Loucy (cell line): ENCODE data around the gene ZNF92.
A peak's percentile ranks its signal among the peaks of the same experiment; 100 is the strongest.

Experiments
- H2AFZ ChIP-seq: fragments of 200-600 bp; sonication (generic); 2 replicates; pipeline ENCODE4 v1.6.0; 2016; ENCODE audit warnings: antibody characterized with exemption, mild to moderate bottlenecking, low read length, moderate library complexity
- H3F3A ChIP-seq: fragments of 200-600 bp; 2 replicates; pipeline ENCODE4 v1.6.0; 2016; ENCODE audit warnings: antibody characterized with exemption, low read depth, mild to moderate bottlenecking
- H3K27me3 ChIP-seq: fragments of 200-600 bp; sonication (generic); 2 replicates; pipeline ENCODE4 v1.6.1; 2014; ENCODE audit warnings: low read length, mild to moderate bottlenecking; ENCODE audit not compliant: insufficient read depth, poor library complexity, severe bottlenecking
- H3K36me3 ChIP-seq: fragments of 200-600 bp; sonication (generic); 2 replicates; pipeline ENCODE4 v1.6.1; 2016; ENCODE audit warnings: low read length; ENCODE audit not compliant: insufficient read depth
- H3K4me1 ChIP-seq: fragments of 200-600 bp; sonication (generic); 2 replicates; pipeline ENCODE4 v1.5.1; 2014; ENCODE audit warnings: low read length, mild to moderate bottlenecking; ENCODE audit not compliant: insufficient read depth, poor library complexity, severe bottlenecking
- H3K4me2 ChIP-seq: fragments of 200-600 bp; sonication (generic); 2 replicates; pipeline ENCODE4 v1.6.0; 2014; ENCODE audit warnings: antibody characterized with exemption, low read length, low read depth, mild to moderate bottlenecking; ENCODE audit not compliant: poor library complexity, severe bottlenecking
- H3K4me3 ChIP-seq: fragments of 200-600 bp; sonication (generic); 2 replicates; pipeline ENCODE4 v1.5.1; 2014; ENCODE audit warnings: low read length, mild to moderate bottlenecking, mixed read lengths; ENCODE audit not compliant: poor library complexity, severe bottlenecking
- H3K79me2 ChIP-seq: fragments of 200-600 bp; sonication (generic); 2 replicates; pipeline ENCODE4 v1.6.1; 2014; ENCODE audit warnings: low read length; ENCODE audit not compliant: insufficient read depth
- H3K9ac ChIP-seq: fragments of 200-600 bp; sonication (generic); 2 replicates; pipeline ENCODE4 v1.6.0; 2014; ENCODE audit warnings: mild to moderate bottlenecking, low read depth, low read length, moderate library complexity; ENCODE audit not compliant: poor library complexity, severe bottlenecking
- H3K9me2 ChIP-seq: fragments of 200-600 bp; sonication (generic); replicated peaks from 2 replicates; pipeline ENCODE4 v1.6.1; 2016; ENCODE audit warnings: low read depth, low read length, mixed read lengths
- H3K9me3 ChIP-seq: fragments of 200-600 bp; sonication (generic); 2 replicates; pipeline ENCODE4 v1.6.1; 2014; ENCODE audit warnings: mild to moderate bottlenecking, antibody characterized with exemption, low read length, low read depth; ENCODE audit not compliant: insufficient read depth
- H4K20me1 ChIP-seq: fragments of 200-600 bp; sonication (generic); 2 replicates; pipeline ENCODE4 v1.6.0; 2014; ENCODE audit warnings: antibody characterized with exemption, low read length, mild to moderate bottlenecking; ENCODE audit not compliant: insufficient read depth, poor library complexity, severe bottlenecking
- EZH2phosphoT487 ChIP-seq: fragments of 200-600 bp; IDR thresholded peaks from 2 replicates; pipeline ENCODE4 v1.6.1; 2018; ENCODE audit warnings: antibody characterized with exemption, mild to moderate bottlenecking, moderate library complexity, borderline replicate concordance
- TF ChIP-seq, protein P1 (sequence below): fragments of 200-600 bp; sonication (generic); conservative IDR thresholded peaks from 2 replicates; pipeline ENCODE4 v1.5.1; 2014; ENCODE audit warnings: mild to moderate bottlenecking, antibody characterized with exemption, low read length

Gene ZNF92

DNA sequence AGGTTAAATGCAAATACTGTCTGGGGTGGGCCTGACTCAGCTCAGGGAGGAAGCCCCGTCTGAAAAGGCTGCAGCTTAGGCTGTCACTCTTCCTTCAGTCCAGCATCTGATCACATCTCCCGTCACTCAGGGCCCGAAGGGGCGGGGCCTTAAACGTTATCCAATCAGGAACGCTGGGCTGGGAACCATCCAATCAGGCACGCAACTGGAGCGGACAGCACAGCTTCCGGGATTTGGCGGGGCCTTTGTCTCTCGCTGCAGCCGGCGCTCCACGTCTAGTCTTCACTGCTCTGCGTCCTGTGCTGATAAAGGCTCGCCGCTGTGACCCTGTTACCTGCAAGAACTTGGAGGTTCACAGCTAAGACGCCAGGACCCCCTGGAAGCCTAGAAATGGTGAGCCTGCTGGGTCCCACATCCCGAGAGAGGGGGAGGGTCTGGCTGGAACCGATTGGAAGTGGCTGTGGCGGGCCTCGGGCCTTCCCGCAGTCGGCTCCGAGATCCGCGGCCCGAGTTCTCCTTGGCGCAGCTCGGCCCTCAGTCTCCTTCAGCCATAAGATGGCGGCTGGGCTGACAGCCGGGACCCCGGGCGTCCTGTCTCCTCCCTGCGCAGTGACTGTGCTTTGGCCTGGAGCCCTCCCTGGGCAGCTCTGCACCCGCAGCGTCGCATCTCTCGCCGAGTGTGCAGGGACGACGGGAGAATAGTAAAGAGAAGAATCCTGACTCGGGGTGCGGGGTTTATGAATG, at the start of gene ZNF92:
ZNF92 (plus strand) TSS at position 248 of the 744 bp plus-strand sequence; CDS start at position 391, 143 bp downstream.
- H3K9me2 ChIP-seq: no peaks in the 10 kb centered on the region
- peaks cover 51% of the 10 kb centered on the region for H3K79me2 ChIP-seq
- H2AFZ ChIP-seq: peak within 1 kb of the TSS; percentile 81
- no peaks in the 10 kb centered on the region for H3K9me3 ChIP-seq
- H3F3A ChIP-seq: no peaks in the 10 kb centered on the region
- H4K20me1 ChIP-seq: peaks cover 47% of the 10 kb centered on the region
- no peaks in the 10 kb centered on the region for H3K27me3 ChIP-seq
- peaks cover 27% of the 10 kb centered on the region for H3K4me1 ChIP-seq
- peak within 1 kb of the TSS; percentile 99 for H3K4me2 ChIP-seq
- H3K4me3 ChIP-seq: peak within 1 kb of the TSS; percentile 96
- TF ChIP-seq EZH2phosphoT487: no peak
- TF ChIP-seq, protein P1, sequence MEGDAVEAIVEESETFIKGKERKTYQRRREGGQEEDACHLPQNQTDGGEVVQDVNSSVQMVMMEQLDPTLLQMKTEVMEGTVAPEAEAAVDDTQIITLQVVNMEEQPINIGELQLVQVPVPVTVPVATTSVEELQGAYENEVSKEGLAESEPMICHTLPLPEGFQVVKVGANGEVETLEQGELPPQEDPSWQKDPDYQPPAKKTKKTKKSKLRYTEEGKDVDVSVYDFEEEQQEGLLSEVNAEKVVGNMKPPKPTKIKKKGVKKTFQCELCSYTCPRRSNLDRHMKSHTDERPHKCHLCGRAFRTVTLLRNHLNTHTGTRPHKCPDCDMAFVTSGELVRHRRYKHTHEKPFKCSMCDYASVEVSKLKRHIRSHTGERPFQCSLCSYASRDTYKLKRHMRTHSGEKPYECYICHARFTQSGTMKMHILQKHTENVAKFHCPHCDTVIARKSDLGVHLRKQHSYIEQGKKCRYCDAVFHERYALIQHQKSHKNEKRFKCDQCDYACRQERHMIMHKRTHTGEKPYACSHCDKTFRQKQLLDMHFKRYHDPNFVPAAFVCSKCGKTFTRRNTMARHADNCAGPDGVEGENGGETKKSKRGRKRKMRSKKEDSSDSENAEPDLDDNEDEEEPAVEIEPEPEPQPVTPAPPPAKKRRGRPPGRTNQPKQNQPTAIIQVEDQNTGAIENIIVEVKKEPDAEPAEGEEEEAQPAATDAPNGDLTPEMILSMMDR: no peak
- H3K9ac ChIP-seq: peak within 1 kb of the TSS; percentile 93
- no peaks in the 10 kb centered on the region for H3K36me3 ChIP-seq

DNA sequence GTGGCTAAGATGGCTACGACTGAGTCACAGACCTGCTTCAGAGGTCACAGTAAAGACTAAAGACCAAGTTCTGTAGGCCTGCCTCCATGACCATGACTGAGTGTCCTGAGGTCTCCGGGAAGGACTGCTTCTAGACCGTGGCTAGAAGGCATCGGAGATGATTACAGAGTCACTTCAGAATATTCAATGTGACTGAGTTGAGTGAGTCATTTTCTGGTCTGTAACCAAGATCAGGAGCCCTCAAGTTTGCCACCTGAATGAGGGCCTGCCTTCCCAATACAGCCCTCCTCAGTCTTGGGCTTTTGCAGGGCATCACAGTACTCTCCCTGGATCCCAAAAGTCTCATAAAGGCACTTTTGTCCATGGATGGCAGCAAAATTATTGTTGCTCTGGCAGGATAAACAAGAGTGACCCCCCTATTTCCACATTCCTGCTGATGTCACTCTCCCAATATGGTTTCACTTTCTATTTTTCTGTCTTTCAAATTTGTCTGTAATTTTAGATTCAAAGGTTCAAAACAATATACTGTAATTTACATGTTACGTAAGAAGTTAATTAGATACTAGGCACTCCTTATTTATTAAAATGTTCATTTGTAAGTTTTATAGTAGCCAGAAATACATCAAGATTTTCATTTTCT, 47.7 kb upstream of the ZNF92 start:
- Histone ChIP-seq H3K9ac (no peak overlapping the region), H3K4me2 (no peak overlapping the region), H3K9me2 (no peaks in the 10 kb centered on the region), H3K4me3 (no peak overlapping the region), H3K36me3 (no peaks in the 10 kb centered on the region), H3K9me3 (no peaks in the 10 kb centered on the region), H2AFZ (peak overlapping the region; percentile 82), H3K79me2 (no peaks in the 10 kb centered on the region), H3K27me3 (no peaks in the 10 kb centered on the region), H3K4me1 (no peaks in the 10 kb centered on the region), H3F3A (no peaks in the 10 kb centered on the region), H4K20me1 (no peaks in the 10 kb centered on the region)
- TF ChIP-seq EZH2phosphoT487: no peak
- TF ChIP-seq, protein P1: no peak

DNA sequence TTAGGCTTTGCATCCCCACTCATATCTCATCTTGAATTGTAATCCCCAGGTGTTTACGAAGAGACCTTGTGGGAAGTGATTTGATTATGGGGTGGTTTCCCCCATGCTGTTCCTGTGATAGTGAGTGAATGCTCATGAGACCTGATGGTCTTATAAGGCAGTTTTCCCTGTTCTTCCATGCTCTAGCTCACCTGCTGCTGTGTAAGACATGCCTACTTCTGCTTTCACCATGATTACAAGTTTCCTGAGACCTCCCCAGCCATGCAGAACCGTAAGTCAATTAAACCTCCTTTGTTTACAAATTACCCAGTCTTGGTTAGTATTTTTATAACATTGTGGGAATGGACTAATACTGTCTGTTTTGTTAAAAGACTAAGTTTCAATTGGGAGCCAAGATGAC, 35.3 kb upstream of the ZNF92 start:
- no peak overlapping the region for H3K9ac ChIP-seq
- no peak overlapping the region for H2AFZ ChIP-seq
- H3K4me3 ChIP-seq: no peak overlapping the region
- H3K36me3 ChIP-seq: no peaks in the 10 kb centered on the region
- H3K9me2 ChIP-seq: no peaks in the 10 kb centered on the region
- H3K4me1 ChIP-seq: no peaks in the 10 kb centered on the region
- TF ChIP-seq, protein P1: no peak
- TF ChIP-seq EZH2phosphoT487: no peak
- no peaks in the 10 kb centered on the region for H4K20me1 ChIP-seq
- no peak overlapping the region for H3K4me2 ChIP-seq
- H3K79me2 ChIP-seq: no peaks in the 10 kb centered on the region
- no peaks in the 10 kb centered on the region for H3F3A ChIP-seq
- no peaks in the 10 kb centered on the region for H3K27me3 ChIP-seq
- H3K9me3 ChIP-seq: no peaks in the 10 kb centered on the region
